Measurements from ENCODE around the gene CELF5.
"Not testable (repeated sequence)": the region's sequence is repeated elsewhere in the genome, so short reads cannot be mapped to it uniquely, and the experiment has no call there.

The CELF5 gene

DNA sequence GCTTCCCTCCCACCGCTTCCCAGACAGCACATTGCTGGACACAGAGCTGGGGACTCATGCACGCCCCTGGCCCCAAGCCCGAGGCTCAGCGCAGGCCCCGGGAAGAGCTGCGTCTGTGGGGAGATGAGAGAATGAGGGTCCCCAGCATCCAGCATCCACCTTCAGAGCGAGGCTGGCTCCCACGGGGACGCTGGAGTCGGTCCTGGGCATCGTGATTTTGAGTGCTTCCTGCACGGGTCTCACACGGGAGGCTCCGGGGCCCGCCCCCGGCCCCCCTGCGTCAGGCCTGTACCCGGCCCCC, 34.0 kb upstream of the CELF5 start:
- DNase-seq, result no peak

GRCh38 chr19:3190921-3191805, 33.3 kb upstream of the CELF5 start:
- no peak for DNase-seq

DNA sequence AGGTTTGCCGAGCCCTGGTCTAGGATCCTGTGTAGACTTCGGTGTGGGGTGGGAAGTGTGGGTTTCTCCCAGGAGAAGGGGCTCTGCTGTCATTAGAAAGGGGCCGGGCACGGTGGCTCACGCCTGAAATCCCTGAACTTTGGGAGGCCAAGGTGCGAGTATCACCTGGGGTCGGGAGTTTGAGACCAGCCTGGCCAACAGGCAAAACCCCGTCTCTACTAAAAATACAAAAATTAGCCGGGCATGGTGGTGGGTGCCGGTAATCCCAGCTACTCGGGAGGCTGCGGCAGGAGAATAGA, 32.7 kb upstream of the CELF5 start:
- DNase-seq, result not testable (repeated sequence)

DNA sequence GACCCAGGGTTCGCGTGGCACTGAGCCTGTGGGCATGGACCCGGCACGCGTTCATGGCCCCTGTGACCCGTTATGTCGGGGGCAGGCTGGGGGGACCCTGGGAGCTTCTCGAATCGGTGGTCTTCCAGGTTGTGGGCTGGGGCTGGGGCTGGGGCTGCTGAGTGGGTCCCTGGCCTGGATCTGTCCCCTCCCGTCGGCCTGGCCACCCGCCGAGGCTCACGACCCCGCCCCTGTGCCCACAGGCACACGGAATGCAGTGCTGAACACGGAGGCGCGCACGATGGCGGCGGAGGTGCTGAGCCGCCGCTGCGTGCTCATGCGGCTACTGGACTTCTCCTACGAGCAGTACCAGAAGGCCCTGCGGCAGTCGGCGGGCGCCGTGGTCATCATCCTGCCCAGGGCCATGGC, 32.2 kb upstream of the CELF5 start:
- DNase-seq, result no peak

DNA sequence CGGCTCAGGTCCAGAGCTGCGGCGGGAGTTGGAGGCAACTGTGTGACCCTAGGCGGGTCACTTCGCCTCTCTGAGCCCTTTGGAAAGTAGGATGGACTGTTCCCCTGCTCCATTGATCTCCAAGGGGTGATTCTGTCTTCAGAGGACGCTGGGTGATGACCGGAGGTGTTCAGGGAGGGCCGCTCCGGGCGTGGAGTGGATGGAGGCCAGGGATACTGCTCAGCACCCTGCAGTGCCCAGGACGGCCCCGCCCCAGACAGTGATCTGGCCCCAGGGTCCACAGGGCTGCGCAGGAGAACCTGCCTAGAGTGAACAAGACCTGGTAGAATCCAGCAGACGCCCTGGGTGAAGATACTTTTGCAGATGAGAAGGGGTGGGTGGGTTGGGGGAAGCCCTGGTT, 31.8 kb upstream of the CELF5 start:
- no peak for DNase-seq

- DNase-seq, result no peak
Observed at GRCh38 chr19:3193256-3194105, 31.0 kb upstream of the CELF5 start.

DNA sequence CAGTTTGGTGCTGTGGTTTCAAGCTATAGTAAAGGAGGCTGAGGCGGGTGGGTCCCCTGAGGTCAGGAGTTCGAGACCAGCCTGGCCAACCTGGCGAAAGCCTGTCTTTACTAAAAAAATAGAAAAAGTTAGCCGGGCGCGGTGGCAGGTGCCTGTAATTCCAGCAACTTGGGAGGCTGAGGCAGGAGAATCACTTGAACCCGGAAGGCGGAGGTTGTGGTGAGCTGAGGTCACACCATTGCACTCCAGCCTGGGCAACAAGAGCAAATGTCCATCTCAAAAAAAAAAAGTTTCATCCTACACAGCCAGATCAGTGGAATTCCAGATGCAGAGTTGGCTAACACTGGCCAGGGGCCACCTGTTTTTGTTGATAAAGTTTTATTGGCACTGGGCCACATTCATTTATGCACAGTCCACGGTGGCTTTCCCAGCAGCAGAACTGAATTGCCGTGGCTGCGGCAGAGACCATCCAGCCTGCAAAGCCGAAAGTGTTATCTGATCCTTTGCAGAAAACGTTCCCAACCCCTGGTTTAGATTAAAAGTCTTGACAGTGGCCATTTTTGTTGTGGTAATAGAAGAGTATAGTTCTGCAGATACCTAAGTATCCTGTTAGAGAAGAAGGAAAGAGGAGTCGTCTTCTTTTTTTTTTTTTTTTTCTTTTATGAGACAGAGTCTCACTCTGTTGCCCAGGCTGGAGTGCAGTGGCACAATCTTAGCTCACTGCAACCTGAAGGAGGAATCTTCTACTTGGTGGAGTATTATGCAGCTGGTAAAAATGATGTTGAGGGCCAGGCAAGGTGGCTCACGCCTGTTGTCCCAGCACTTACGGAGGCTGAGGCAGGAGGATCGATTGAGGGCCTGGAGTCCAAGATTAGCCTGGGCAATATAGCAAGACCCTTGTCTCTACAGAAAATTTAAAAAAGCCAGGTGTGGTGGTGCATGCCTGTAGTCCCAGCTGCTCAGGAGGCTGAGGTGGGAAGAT, 30.1 kb upstream of the CELF5 start:
- no peak for DNase-seq

DNA sequence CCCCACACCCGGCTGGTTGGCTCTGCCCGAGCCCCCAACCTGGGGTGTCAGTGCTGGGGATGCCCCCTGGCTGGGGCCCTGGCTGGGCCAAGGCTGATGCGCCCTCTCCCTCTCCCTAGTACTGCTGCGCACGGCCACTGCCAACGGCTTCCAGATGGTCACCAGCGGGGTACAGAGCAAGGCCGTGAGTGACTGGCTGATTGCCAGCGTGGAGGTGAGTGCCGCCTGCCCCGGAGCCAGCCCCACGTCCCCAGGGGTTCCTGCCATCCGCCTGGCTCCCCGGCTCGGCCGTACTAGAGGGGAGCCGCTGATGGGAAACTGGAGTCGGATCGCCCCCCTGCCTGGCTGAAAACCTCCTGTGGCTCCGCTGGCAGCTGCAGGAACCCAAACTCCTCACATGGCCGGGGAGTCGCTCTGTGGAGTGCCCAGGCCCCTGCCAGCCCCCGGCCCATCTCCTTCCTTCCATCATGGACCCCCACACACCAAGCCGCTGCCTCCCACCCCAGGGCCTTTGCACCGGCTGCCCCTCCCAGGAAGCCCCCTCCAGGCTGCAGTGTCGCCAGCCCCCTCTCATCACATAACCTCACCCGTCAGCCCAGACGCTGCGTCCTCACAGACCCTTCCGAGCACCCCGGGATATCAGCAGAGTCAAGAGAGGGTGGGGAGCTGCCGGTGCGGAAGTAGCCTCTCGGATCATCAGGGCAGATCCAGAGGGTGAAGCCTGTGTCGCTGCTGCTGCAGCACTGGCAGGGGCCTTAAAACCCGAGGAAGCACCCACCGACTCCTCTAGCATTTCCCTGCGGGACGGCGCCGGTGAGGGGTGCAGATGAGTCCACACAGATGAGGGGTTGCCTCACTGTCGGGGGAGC, 28.2 kb upstream of the CELF5 start:
- peak in 1 of 14 donors; percentile 70 for DNase-seq

- DNase-seq, result no peak
Observed at GRCh38 chr19:3196933-3197205, 27.6 kb upstream of the CELF5 start.

GRCh38 chr19:3198901-3199700, 25.4 kb upstream of the CELF5 start:
- no peak for DNase-seq

DNA sequence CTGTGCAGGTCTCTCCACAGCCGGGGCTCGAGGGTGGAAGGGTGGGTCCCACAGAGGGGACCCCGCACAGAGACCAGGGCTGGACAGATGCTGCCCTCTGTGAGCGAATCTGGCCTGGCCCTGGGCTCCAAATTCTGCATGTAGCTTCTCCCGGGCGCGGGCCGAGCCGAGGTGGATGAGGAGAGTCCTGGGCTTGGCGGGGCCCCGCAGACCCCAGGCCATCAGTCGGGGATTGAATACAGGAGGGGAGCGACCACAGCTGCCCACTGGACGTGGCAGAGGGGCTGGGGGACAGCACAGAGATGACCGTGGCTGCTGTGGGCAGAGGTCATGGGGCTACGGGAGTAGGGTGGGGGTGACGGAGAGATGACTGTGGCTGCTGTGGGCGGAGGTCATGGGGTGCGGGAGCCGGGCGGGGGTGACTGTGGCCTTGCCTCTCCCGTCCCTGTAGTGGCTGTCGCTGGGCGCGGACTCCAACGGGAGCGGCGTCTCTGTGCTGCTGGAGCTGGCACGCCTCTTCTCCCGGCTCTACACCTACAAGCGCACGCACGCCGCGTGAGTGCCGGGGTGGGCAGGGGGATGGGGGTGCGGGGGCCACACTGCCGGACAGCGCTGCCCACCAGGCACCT, 23.3 kb upstream of the CELF5 start:
- no peak for DNase-seq

- DNase-seq, result no peak
Observed at GRCh38 chr19:3201911-3202310, 22.6 kb upstream of the CELF5 start.

DNA sequence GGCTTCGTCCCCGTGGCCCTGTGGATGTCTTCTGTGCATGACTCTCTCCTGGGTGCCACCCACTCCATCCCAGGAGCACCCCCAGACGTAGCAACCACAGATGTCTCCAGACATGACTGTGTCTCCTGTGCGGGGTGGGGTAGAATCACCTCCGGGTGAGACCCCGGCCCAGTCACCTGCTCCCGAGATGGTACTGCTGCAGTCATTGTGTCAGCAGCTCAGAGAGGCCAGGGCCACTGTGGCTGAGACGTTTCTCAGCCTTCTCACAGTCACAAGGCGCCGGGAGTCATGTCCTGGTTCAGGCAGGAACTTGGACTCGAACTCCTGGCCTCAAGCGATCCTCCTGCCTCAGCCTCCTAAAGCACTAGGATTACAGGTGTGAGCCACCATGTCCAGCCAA, 22.1 kb upstream of the CELF5 start:
- DNase-seq, result no peak

DNA sequence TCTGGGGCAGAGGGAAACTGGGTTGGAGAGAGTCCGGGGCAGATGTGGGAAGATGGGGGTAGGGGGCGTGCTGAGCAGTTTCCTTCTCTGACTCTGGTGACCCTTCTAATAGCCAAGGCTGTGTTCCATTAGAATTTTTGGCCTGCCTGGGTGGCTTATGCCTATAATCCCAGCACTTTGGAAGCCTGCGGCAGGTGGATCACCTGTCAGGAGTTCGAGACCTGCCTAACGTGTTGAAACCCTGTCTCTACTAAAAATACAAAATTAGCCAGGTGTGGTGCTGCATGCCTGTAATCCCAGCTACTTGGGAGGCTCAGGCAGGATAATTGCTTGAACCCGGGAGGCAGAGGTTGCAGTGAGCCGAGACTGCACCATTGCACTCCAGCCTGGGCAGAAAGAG, 21.6 kb upstream of the CELF5 start:
- not testable (repeated sequence) for DNase-seq

DNA sequence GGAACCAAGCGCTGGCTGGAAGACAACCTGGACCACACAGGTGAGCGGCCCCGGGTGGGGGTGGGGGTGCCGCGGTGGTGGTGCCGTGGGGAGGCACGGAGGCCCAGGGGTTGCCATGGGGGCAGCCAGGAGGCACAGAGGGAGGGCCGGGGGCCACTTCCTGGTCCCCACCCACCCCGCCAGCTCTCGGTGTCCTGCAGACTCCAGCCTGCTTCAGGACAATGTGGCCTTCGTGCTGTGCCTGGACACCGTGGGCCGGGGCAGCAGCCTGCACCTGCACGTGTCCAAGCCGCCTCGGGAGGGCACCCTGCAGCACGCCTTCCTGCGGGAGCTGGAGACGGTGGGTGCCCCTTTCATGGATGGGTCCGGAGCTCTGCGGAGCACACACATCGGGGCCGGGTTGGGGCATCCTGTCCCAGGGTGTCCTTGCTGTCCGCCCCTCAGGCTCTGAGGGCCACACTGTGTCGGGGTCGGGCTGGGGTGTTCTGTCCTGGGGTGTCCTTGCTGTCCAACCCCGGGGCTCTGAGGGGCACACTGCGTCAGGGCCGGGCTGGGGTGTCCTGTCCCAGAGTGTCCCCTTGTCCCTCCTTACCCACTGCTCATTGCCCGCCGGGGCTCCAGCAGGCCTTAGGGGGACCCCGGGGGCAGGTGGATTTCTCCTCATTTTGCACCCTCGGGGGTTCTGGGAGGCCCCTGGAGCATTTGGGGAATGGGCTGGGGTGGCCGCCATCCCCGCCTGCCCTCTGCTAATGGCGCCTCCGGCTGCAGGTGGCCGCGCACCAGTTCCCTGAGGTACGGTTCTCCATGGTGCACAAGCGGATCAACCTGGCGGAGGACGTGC, 20.4 kb upstream of the CELF5 start:
- DNase-seq, result no peak

GRCh38 chr19:3204646-3205275, 19.7 kb upstream of the CELF5 start:
- DNase-seq, result no peak

DNA sequence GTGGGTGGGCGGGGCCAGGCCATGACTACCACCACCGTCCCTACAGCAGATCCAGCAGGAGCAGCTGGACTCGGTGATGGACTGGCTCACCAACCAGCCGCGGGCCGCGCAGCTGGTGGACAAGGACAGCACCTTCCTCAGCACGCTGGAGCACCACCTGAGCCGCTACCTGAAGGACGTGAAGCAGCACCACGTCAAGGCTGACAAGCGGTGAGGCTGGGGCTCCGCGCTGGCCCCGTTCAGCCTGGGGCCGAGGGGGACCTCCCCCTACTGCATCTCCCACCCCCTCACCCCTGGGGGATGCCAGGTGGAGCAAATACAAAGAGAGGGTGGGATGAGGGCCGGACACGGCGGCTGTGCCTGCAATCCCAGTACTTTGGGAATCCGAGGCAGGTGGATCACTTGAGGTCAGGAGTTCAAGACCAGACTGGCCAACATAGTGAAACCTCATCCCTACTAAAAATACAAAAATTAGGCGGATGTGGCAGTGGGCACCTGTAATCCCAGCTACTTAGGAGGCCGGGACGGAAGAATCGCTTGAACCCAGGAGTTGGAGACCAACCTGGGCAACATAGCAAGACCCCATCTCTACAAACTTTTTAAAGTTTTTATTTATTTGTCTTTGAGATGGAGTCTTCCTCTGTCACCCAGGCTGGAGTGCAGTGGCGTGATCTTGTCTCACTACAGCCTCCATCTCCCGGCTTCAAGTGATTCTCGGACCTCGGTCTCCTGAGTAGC, 18.1 kb upstream of the CELF5 start:
- no peak for DNase-seq

DNA sequence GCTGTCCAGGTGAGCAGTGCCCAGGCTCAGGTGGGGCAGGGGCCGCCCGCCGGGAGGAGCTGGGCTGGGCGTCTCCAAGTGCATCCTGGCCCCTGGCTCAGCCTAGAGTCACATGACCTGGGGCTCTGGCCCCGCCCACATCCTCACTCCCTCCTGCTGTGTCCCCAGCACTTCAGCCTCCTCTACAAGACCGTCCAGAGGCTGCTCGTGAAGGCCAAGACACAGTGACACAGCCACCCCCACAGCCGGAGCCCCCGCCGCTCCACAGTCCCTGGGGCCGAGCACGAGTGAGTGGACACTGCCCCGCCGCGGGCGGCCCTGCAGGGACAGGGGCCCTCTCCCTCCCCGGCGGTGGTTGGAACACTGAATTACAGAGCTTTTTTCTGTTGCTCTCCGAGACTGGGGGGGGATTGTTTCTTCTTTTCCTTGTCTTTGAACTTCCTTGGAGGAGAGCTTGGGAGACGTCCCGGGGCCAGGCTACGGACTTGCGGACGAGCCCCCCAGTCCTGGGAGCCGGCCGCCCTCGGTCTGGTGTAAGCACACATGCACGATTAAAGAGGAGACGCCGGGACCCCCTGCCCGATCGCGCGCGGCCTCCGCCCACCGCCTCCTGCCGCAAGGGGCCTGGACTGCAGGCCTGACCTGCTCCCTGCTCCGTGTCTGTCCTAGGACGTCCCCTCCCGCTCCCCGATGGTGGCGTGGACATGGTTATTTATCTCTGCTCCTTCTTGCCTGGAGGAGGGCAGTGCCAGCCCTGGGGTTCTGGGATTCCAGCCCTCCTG, 16.8 kb upstream of the CELF5 start:
- no peak for DNase-seq
